CD14-positive monocyte (primary cell): ENCODE measurements around the gene BACE2. TPM values are rescaled to one million over a fixed set of nuclear protein-coding genes. Genes with fewer than 3 reads are reported as not detected.

Experiments used
- DNase-seq, 3 donors: peaks; one replicate each; pipeline ENCODE4 v3.0.0-alpha.2; 2011 to 2022
- H2AFZ ChIP-seq: 2 replicates; pipeline ENCODE4 v1.6.0; 2012; ENCODE audit warnings: mild to moderate bottlenecking, low read depth, low read length, inconsistent platforms; ENCODE audit not compliant: insufficient read depth, poor library complexity, severe bottlenecking
- H3K27ac ChIP-seq, 2 donors: 1 replicate in 1 of 2; 2 replicates in 1 of 2; pipeline ENCODE4 v1.5.1; 2012 to 2013; ENCODE audit warnings: low read length in 2 of 2, control low read depth in 1 of 2, inconsistent platforms in 1 of 2, low read depth in 1 of 2, mild to moderate bottlenecking in 1 of 2
- H3K27me3 ChIP-seq, 2 donors: one replicate each; pipeline versions ENCODE4 v1.6.0 to v1.6.1; 2011 to 2013; ENCODE audit warnings: low read length in 2 of 2; ENCODE audit not compliant: control insufficient read depth in 2 of 2, insufficient read depth in 2 of 2
- H3K36me3 ChIP-seq, 2 donors: replicated peaks in 1 of 2; 1 replicate in 1 of 2; 2 replicates in 1 of 2; pipeline versions ENCODE4 v1.5.1 to v1.6.1; 2012 to 2013; ENCODE audit warnings: low read length in 2 of 2, control low read depth in 1 of 2, inconsistent platforms in 1 of 2, mild to moderate bottlenecking in 1 of 2; ENCODE audit not compliant: insufficient read depth in 2 of 2, control insufficient read depth in 1 of 2
- H3K4me1 ChIP-seq, 2 donors: 1 replicate in 1 of 2; 2 replicates in 1 of 2; pipeline versions ENCODE4 v1.5.1 to v1.6.1; 2012 to 2013; ENCODE audit warnings: low read length in 2 of 2, control low read depth in 1 of 2, inconsistent platforms in 1 of 2, mild to moderate bottlenecking in 1 of 2, moderate library complexity in 1 of 2; ENCODE audit not compliant: insufficient read depth in 2 of 2, control insufficient read depth in 1 of 2
- H3K4me2 ChIP-seq: replicated peaks from 2 replicates; pipeline ENCODE3; 2012; ENCODE audit warnings: low read length, moderate library complexity, mild to moderate bottlenecking; ENCODE audit not compliant: poor library complexity, severe bottlenecking; ENCODE audit errors: extremely low read depth
- H3K4me3 ChIP-seq, 3 experiments: fragments of 200-600 bp in 1 of 3; sonication (generic) in 1 of 3; replicated peaks in 1 of 3; 1 replicate in 2 of 3; 2 replicates in 1 of 3; pipeline ENCODE4 v1.5.1; 2011 to 2013; ENCODE audit warnings: low read length in 3 of 3, mild to moderate bottlenecking in 3 of 3, control low read depth in 2 of 3, low read depth in 2 of 3, inconsistent platforms in 1 of 3, moderate library complexity in 1 of 3
- H3K79me2 ChIP-seq: 2 replicates; pipeline ENCODE4 v1.6.0; 2012; ENCODE audit warnings: mild to moderate bottlenecking, control low read depth, inconsistent platforms, low read length, moderate library complexity; ENCODE audit not compliant: insufficient read depth
- H3K9ac ChIP-seq: 2 replicates; pipeline ENCODE4 v1.6.0; 2017; ENCODE audit warnings: low read length, mild to moderate bottlenecking; ENCODE audit not compliant: insufficient read depth, poor library complexity, severe bottlenecking
- H3K9me3 ChIP-seq, 2 donors: replicated peaks in 1 of 2; 1 replicate in 1 of 2; 2 replicates in 1 of 2; pipeline versions ENCODE4 v1.5.1 to v1.6.1; 2012 to 2013; ENCODE audit warnings: low read length in 2 of 2, control low read depth in 1 of 2; ENCODE audit not compliant: control insufficient read depth in 1 of 2, insufficient read depth in 1 of 2
- H4K20me1 ChIP-seq: 2 replicates; pipeline ENCODE4 v1.6.0; 2012; ENCODE audit warnings: mild to moderate bottlenecking, low read length, control low read depth, moderate library complexity; ENCODE audit not compliant: insufficient read depth
- H3K27ac Mint-ChIP-seq, 7 donors: one replicate each; pipeline ENCODE4 v1.8.0; 2020; ENCODE audit warnings: mild to moderate bottlenecking in 7 of 7, mixed read lengths in 7 of 7, moderate library complexity in 6 of 7, inconsistent platforms in 2 of 7
- H3K27me3 Mint-ChIP-seq, 3 donors: one replicate each; pipeline ENCODE4 v1.8.0; 2021 to 2022; ENCODE audit warnings: low read depth in 3 of 3, mild to moderate bottlenecking in 3 of 3, mixed read lengths in 3 of 3, moderate library complexity in 3 of 3, inconsistent platforms in 1 of 3
- H3K36me3 Mint-ChIP-seq, 2 donors: one replicate each; pipeline ENCODE4 v1.8.0; 2020; ENCODE audit warnings: mixed read lengths in 2 of 2, inconsistent platforms in 1 of 2, mild to moderate bottlenecking in 1 of 2
- H3K4me1 Mint-ChIP-seq: one replicate; pipeline ENCODE4 v1.8.0; 2020; ENCODE audit warnings: mild to moderate bottlenecking, mixed read lengths
- H3K4me3 Mint-ChIP-seq, 2 donors: one replicate each; pipeline ENCODE4 v1.8.0; 2020; ENCODE audit warnings: mild to moderate bottlenecking in 2 of 2, mixed read lengths in 2 of 2, moderate library complexity in 1 of 2
- H3K9me3 Mint-ChIP-seq, 7 donors: one replicate each; pipeline ENCODE4 v1.8.0; 2020 to 2022; ENCODE audit warnings: mixed read lengths in 7 of 7, mild to moderate bottlenecking in 6 of 7, moderate library complexity in 6 of 7, inconsistent platforms in 2 of 7
- WGBS: methylation state at CpG from one replicate; pipeline ENCODE4 v1.1.5; 2013; ENCODE audit warnings: missing lambda C conversion rate; ENCODE audit not compliant: insufficient coverage; 5-methylcytosine and 5-hydroxymethylcytosine counted together
- intact Hi-C, 2 donors: fragments of 100-400 bp; cut with micrococcal nuclease; formaldehyde crosslinking; loops; one replicate each; pipeline versions ENCODE4 v1.15.0 to v1.15.1; 2023
- polyA plus RNA-seq, 3 donors: library from polyadenylated mRNA; depleted of rRNA in 1 of 3; unstranded in 2 of 3; stranded (reverse) in 1 of 3; fragments of 300-500 nt in 2 of 3; fragments of >200 nt in 1 of 3; fragmentation: Illumina TruSeq in 2 of 3; gene quantifications; 1 replicate in 2 of 3; 2 replicates in 1 of 3; pipeline ENCODE4 v1.2.3, GENCODE V29; 2012 to 2021
- TF ChIP-seq, protein P1 (sequence below): fragments of 200-600 bp; IDR thresholded peaks from one replicate; pipeline ENCODE4 v1.8.0; 2022; ENCODE audit warnings: antibody characterized with exemption, mild to moderate bottlenecking

Gene BACE2
- polyA plus RNA-seq, 3 donors: 0.05 to 0.26 TPM; not detected in 1

DNA sequence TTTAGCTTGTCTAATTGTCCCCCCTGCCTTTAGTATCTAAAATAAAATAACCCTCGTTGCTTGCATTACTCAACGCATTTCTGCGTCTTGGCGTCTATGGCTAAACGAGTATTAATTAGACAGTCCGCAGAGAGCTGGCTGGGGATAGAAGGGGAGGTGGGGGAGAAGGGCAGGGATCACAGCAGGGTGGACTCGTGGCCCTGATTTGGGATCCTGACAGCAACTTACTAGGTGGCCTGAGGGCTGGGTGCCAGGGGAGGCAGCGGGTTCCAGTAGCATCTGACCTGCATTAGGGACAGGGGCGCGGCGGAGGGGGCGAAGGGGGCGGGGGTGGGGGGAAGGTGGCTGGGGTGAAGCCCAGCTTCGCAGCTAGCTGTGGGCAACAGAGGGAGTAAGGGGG is 1.1 kb upstream of the BACE2 start:
- Histone ChIP-seq H3K9me3 (peaks cover 0 to 3% of the 10 kb centered on the region in 2 donors), H3K79me2 (no peaks in the 10 kb centered on the region), H3K4me1 (peaks cover 7 to 13% of the 10 kb centered on the region in 2 donors), H3K4me3 (no peak overlapping the region), H3K36me3 (no peaks in the 10 kb centered on the region), H3K27ac (no peak overlapping the region), H3K4me2 (peak overlapping the region; percentile 73), H4K20me1 (no peaks in the 10 kb centered on the region), H3K27me3 (peaks cover 46 to 59% of the 10 kb centered on the region in 2 donors), H3K9ac (no peak overlapping the region), H2AFZ (no peak overlapping the region)
- Mint-ChIP-seq H3K4me3 (peak overlapping the region; percentile 37 to 76), H3K36me3 (no peaks in the 10 kb centered on the region), H3K9me3 (peaks cover 0 to 7% (median 0%) of the 10 kb centered on the region in 7 donors), H3K27ac (no peak overlapping the region), H3K4me1 (peaks cover 6% of the 10 kb centered on the region), H3K27me3 (peaks cover 47 to 66% (median 57%) of the 10 kb centered on the region in 3 donors)
- intact Hi-C loops: no loop called here
- no peak for DNase-seq
- 24% methylated on average over 6 of the region's 14 CpGs for WGBS
- TF ChIP-seq, protein P1, sequence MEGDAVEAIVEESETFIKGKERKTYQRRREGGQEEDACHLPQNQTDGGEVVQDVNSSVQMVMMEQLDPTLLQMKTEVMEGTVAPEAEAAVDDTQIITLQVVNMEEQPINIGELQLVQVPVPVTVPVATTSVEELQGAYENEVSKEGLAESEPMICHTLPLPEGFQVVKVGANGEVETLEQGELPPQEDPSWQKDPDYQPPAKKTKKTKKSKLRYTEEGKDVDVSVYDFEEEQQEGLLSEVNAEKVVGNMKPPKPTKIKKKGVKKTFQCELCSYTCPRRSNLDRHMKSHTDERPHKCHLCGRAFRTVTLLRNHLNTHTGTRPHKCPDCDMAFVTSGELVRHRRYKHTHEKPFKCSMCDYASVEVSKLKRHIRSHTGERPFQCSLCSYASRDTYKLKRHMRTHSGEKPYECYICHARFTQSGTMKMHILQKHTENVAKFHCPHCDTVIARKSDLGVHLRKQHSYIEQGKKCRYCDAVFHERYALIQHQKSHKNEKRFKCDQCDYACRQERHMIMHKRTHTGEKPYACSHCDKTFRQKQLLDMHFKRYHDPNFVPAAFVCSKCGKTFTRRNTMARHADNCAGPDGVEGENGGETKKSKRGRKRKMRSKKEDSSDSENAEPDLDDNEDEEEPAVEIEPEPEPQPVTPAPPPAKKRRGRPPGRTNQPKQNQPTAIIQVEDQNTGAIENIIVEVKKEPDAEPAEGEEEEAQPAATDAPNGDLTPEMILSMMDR: no peak

DNA sequence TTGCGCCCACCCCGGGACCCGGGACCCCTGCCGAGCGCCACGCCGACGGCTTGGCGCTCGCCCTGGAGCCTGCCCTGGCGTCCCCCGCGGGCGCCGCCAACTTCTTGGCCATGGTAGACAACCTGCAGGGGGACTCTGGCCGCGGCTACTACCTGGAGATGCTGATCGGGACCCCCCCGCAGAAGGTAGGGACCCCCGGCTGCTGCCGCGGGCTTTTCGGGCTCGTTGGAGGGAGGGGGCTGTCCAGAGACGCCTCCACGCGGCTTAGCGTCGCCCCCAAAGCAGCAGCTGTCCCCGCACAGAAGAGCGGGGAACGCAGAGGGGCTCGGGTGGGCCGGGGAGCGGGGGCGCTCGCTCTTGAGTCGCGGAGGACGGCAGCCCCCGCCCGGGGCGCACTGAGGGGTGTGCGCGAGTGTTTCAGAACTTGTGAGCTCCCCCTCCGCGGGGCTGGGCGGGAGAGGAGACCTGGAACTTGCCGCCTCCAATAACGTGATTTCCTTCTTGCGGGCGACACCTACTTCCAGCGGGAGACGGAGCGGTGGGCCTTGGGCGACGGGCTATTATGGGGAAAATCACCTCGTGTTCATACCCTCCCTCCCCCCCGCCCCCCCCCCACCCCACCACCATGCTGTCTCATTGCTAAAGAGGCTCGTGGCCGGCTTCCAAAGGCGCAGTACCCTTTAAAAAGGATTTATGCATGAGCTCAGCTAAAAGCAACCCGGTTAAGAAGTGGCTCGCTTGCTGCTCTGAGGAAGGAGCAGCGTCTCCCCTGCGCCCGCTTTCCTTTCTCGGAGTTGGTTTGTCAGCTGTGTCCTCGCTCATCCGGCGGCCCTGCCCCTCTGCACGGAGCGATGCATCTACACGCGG is 664 bp downstream of the BACE2 start:
- H3K4me2 ChIP-seq: peak overlapping the region; percentile 73
- H3K27ac ChIP-seq: no peak overlapping the region
- H3K9me3 Mint-ChIP-seq: peaks cover 0 to 7% (median 0%) of the 10 kb centered on the region in 7 donors
- H3K36me3 ChIP-seq: no peaks in the 10 kb centered on the region
- peaks cover 0 to 3% of the 10 kb centered on the region in 2 donors for H3K9me3 ChIP-seq
- no peaks in the 10 kb centered on the region for H3K79me2 ChIP-seq
- H3K9ac ChIP-seq: no peak overlapping the region
- under 1% methylated on average over 57 of the region's 75 CpGs for WGBS
- H3K4me1 Mint-ChIP-seq: peaks cover 6% of the 10 kb centered on the region
- no peaks in the 10 kb centered on the region for H4K20me1 ChIP-seq
- peak overlapping the region; percentile 28 to 68 for H3K4me3 Mint-ChIP-seq
- peak overlapping the region in 1 of 7 donors; percentile 84 for H3K27ac Mint-ChIP-seq
- peak overlapping the region in 1 of 3 experiments; percentile 68 for H3K4me3 ChIP-seq
- intact Hi-C loops: no loop called here
- no peak for DNase-seq
- TF ChIP-seq, protein P1: no peak
- no peak overlapping the region for H2AFZ ChIP-seq
- no peaks in the 10 kb centered on the region for H3K36me3 Mint-ChIP-seq
- H3K27me3 Mint-ChIP-seq: peaks cover 49 to 66% (median 56%) of the 10 kb centered on the region in 3 donors
- peaks cover 7 to 13% of the 10 kb centered on the region in 2 donors for H3K4me1 ChIP-seq
- peaks cover 46 to 59% of the 10 kb centered on the region in 2 donors for H3K27me3 ChIP-seq
